GM10266 (cell line): ENCODE measurements around the gene SLC18A2.

ENCODE experiments used
- DNase-seq: peaks from one replicate; pipeline ENCODE4 v3.0.0; 2012; ENCODE audit errors: extremely low spot score
- TF ChIP-seq, protein P1 (sequence below): IDR thresholded peaks from 2 replicates; pipeline ENCODE4 v1.5.1; 2012; ENCODE audit warnings: mild to moderate bottlenecking, low read depth; ENCODE audit not compliant: control insufficient read depth, insufficient read depth; ENCODE audit errors: missing control alignments

The SLC18A2 gene

DNA sequence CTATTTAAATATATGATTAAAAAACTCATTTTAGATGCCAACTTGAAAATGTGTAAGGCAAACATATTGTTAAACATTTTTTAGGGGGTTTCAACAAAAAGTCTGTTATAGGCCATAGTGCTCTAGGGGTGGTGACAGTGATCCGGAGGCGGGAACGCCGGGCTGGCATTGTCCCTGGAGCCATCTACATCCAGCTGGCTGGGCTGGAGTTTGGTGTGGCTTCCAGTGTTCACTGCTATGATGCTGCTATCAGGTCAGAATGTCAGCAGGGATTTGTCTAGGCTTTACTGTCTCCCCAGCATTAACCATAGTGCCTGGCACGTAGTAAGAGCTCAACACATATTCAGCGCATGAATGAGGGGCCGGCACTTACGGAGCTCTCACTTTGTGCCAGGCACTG is 1.9 kb upstream of the SLC18A2 start:
- no peak for DNase-seq
- TF ChIP-seq, protein P1, sequence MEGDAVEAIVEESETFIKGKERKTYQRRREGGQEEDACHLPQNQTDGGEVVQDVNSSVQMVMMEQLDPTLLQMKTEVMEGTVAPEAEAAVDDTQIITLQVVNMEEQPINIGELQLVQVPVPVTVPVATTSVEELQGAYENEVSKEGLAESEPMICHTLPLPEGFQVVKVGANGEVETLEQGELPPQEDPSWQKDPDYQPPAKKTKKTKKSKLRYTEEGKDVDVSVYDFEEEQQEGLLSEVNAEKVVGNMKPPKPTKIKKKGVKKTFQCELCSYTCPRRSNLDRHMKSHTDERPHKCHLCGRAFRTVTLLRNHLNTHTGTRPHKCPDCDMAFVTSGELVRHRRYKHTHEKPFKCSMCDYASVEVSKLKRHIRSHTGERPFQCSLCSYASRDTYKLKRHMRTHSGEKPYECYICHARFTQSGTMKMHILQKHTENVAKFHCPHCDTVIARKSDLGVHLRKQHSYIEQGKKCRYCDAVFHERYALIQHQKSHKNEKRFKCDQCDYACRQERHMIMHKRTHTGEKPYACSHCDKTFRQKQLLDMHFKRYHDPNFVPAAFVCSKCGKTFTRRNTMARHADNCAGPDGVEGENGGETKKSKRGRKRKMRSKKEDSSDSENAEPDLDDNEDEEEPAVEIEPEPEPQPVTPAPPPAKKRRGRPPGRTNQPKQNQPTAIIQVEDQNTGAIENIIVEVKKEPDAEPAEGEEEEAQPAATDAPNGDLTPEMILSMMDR, result no peak

GRCh38 chr10:117239721-117240620 is 943 bp upstream of the SLC18A2 start:
- TF ChIP-seq, protein P1, result no peak
- no peak for DNase-seq

- TF ChIP-seq, protein P1, result no peak
- no peak for DNase-seq
Observed at GRCh38 chr10:117241541-117242462, 888 bp downstream of the SLC18A2 start.

DNA sequence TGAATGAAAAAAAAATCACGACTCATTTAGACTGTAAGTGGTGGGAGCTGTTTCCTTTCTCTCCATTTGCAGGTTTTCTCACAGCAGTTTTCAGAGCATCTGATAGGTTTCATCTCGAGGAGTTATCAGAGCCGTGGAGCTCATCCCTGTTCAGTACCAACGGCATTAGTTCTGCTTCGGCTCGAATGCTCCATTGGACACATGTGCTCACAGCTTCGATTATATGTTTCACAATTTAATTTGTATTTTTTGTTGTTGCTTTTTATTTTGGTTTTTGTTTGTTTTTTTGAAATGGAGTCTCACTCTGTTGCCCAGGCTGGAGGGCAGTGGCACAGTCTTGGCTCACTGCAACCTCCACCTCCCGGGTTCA is 1.5 kb downstream of the SLC18A2 start:
- TF ChIP-seq, protein P1, result no peak
- no peak for DNase-seq

DNA sequence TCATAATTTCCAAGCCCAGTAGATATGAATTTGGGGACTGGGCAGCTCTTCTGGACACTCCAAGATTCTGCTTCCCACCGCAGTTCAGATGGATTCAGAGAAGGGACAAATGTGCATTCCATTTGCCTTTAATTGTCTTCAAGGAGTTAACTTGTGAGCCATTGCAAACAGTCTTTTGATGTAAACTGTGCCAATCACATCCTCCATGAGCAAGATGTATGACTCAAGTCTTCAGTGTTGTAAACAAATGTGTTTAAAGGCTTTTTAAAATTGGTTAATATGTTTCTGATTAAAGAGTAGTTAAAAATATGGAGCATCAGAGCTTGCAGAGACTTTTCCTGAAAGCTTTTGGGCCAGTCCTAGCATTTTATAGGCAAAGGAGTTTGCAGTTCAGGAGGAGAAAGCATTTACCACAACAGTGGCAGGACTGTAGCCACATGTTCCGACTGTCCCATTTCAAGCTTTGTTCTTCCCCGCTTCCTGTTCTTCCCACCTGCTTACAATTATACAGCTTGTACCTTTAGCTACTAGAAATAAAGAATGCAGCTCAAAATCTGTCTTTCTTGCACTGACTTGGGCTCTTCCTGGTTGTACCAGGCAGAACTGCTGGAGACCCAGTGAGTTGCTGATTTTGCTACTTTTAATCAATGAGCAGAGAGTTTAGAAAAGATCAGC is 6.2 kb downstream of the SLC18A2 start:
- no peak for DNase-seq
- TF ChIP-seq, protein P1, result no peak

DNA sequence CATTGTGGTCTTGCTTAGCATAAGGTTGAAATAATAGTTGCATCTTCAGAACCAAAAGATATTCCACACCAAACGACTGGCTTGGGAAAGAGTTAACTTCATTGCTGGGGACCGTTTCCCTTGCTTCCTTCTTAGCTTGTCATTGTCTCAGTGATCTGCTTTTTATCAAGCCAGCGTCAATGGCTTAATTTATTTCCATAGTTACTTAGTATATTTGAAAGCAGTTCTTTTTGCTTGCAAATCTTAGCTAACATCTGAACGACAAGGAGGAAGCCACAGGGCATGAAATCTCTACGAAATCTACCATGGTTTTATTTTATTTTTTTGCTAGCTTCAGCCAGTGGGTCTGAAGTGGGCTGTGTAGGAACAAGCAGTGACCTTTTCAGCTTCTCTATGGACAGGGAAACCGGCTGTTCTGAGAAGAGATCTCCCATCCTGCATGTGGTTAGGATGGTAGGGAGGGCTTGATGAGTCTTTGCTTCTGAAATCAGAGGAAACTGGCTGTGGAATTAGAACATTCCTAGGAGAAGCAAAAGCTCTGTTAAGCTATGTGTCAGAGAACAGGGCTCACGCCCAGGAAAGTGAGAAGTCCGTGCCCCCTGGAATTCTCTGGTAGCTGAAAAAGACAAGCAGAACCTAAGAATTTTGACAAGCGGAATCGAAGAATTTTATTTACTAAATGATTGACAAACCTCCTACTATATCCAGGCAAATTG is 8.0 kb downstream of the SLC18A2 start:
- TF ChIP-seq, protein P1, result no peak
- no peak for DNase-seq
